GM21786 (cell line): ENCODE data around the gene GAK.
"Not testable (repeated sequence)": the region's sequence is repeated elsewhere in the genome, so short reads cannot be mapped to it uniquely, and the experiment has no call there.

ENCODE experiments used
- ATAC-seq: cut with Tn5 transposase; IDR thresholded peaks from one replicate; pipeline ENCODE4 v1.9.1; 2021; ENCODE audit not compliant: unreplicated experiment

The GAK gene

DNA sequence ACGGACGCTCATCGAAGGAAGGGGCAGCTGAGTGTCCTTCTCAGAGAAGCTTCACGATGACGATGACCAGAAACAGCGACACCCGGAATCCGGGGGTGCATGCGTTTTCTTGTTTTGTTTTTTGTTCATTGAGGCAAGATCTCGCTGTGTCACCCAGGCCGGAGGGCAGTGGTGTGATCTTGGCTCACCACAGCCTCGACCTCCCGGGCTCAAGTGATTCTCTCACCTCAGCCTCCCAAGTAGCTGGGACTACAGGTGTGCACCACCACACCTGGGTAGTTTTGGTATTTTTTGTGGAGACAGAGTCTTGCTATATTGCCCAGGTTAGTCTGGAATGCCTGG is 21.4 kb upstream of the GAK start:
- no peak for ATAC-seq

DNA sequence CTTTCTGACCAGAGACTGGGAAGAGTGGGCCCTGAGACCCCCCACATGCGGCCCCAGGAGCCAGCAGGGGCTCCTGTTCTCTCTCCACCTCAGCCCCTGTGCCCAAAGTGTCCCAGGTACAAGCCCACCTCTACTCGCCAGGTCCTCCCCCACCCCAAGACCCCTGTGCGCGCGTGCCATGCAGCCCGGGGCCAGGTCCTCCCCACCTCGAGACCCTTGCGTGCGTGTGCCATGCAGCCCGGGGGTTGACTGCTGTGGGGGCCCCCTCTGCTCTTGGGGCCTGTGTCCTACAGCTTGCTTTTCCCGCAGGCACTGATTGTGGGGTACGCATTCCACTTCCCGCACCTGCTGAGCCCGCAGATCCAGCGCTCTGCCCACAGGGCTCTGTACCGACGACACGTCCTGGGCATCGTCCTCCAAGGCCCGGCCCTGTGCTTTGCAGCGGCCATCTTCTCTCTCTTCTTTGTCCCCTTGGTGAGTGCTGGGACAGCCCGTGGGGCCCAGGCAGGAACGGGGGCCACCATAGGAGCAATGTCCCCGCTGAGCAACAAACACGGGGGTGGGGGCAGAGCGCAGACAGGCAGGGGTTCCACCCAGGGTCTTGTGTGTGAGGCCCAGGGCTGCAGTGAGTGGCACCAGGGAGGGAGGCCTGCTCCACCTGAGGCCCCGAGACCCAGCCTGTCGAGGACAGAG is 20.9 kb upstream of the GAK start:
- ATAC-seq = no peak

DNA sequence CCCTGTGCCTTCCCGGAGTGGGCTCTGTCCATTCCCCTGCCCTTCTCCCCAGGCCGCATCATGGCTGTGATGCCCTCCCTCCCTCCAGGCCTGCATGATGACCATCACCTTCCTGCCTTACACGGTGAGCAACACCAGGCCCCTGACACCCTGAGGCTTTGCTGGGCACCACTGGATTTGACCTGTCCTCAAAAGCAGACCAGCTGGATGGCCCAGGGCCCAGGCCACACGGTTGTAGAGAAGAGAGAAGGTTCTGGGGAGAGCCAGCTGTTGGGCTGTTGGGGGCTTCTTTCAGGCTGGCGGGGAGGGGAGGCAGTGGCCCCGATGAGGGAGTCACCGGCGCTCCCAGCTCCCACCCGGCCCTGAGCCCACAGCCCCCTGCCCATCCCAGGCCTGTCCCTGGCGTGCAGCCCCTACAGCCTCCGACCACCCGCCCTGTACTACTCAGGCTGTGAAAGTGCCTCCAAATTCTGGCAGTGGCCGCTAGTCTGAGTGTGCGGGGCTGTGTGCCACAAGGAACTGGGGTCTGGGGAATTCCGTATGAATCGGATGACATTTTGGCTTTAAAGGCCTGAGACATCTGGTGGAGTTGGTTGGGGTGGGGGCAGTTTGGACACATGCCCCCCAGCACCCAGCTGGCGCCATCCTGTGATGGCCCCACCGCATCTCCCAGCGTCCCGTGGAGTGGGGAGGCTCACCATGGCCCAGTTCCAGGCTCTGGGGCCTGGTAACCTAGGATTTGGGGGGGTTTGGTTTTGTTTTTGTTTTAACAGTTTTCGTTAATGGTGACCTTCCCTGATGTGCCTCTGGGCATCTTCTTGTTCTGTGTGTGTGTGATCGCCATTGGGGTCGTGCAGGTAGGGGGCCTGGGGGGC is 19.7 kb upstream of the GAK start:
- no peak for ATAC-seq

DNA sequence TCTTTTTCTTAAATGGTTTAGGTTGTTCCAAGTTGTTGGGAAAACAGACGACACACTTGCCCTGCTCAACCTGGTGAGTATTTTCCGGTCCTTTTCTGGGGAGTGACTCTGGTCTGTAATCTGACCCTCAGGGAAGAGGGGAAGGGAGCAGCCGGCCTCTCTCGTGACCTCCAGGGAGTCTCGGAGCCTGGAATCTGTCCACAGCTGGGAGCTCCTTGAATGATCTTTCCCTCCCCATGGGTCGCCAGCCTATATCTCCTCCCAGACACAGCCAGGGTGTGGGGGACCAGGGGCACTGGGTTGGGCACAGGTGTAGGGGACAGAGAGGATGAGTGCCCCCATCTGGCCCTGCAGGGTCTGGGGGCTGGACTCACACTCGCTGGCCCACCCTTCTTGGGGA is 19.1 kb upstream of the GAK start:
- no peak for ATAC-seq

DNA sequence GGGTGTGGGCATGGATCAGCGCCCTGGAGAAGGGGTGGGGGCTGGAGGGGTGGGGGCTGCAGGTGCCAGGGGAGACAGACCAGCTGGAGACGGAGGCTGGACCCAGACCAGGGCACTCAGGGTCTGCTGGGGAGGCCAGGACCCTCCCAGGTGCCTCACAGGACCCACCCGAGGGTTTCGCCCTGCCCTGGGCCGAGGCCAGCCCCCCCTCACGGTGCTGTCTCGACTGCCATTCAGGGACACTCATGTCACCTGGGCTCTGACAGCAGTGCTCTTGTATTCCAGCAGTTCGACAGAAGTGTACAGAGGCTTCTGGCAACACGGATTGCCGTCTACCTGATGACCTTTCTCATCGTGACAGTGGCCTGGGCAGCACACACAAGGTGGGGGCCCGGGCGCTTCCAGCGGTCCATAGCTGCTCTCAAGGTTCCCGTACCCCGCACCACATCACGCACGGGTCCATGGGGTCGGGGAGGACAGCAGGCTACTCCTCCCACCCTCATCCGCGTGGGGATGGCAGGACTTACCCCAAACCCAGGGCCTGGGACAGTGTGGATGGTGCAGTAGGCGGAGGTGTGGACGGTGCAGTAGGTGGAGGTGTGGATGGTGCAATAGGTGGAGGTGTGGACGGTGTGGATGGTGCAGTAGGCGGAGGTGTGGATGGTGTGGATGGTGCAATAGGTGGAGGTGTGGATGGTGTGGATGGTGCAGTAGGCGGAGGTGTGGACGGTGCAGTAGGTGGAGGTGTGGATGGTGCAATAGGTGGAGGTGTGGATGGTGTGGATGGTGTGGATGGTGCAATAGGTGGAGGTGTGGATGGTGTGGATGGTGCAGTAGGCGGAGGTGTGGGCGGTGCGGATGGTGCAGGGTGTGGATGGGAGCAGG is 18.3 kb upstream of the GAK start:
- ATAC-seq = no peak

DNA sequence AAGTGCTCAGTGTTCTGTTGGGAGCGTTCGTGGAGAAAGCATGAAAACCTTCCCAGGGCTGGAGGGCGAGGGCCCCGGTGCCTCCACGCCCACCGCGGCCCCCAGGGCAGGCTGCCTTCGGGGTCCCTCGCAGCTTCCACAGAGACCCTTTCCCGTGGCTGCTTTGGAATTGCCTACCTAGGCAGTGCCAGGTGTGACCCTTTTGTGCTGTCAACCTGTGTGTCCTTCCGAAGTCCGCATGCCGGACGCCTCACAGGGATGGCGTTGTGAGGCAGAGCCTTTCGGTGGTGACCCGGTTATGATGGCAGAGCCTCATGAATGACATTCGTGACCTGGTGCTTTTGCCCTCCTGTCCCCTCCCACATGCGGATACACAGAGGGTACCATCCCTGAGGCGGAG is 17.5 kb upstream of the GAK start:
- no peak for ATAC-seq

DNA sequence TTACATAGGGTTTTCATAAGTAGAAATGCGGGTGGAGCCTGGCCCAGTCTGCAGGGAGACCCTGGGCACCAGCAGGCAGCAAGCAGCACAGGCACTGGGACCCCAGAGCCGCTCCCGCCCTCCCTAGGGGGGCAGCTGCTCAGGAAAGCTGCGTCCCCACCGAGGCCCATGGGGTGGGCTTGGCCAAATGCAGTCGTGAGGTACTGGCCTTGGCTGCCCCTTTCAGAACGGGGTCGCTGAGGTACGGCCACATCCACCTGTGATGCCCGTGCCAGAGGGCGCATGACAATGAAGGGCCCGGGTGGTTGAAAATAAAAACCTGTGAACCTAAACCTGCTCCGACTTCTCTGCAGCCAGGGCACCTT is 16.8 kb upstream of the GAK start:
- ATAC-seq = no peak

DNA sequence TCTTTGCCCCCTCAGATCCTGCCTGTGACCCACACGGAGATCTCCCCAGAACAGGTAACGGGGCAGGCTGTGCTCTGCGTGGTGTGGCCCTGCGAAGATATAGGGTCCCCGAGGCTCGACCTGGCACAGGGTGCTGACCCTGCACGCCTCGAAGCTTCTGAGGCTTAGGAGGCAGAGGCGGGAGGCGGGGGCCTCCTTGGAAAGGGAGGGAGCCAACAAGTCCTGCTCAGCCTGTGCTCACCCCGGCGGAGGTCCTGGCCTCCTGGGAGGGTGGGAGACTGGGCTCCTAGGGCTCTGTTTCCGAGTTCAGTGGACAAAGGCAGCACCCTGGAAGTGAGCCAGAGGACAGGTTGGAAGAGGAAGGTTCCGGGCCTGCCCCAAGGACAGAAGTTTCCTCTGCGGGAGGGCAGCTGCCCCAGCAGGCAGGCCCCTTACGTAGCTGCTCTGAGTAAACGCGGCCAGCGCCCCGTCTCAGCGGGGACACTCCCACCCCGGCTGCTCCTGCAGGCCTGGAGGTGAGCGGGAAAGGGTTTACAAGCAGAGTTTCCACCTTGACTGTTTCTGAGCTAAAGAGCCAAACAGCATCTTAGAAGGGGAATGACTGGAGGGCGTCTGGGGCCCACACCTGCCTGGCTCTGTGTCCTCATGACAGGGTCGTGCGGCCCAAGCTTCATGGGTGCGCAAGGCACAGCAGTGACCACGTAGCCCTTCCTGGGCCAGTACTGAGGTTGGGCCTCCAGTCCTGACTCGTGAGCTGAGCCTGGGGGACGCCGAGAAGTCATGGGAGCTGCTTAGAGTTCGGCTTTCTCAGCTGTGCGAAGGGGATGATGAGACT is 16.2 kb upstream of the GAK start:
- no peak for ATAC-seq

DNA sequence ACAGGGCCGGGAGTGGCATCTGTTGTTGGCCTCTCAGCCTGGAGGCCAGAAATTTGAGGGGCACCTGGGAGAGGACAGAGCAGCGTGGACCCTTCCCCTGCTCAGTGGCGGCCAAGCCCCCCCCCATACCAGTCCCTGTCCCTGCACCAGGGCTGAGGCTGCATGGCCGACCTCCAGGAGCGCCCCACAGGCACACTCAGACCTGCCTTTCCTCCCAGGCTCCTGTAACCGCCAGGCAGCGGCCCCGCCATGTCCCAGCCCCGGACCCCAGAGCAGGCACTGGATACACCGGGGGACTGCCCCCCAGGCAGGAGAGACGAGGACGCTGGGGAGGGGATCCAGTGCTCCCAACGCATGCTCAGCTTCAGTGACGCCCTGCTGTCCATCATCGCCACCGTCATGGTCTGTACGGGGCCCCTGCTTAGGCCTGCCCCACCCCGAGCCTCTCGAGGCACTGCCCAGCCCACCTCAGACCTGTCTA is 15.4 kb upstream of the GAK start:
- no peak for ATAC-seq

DNA sequence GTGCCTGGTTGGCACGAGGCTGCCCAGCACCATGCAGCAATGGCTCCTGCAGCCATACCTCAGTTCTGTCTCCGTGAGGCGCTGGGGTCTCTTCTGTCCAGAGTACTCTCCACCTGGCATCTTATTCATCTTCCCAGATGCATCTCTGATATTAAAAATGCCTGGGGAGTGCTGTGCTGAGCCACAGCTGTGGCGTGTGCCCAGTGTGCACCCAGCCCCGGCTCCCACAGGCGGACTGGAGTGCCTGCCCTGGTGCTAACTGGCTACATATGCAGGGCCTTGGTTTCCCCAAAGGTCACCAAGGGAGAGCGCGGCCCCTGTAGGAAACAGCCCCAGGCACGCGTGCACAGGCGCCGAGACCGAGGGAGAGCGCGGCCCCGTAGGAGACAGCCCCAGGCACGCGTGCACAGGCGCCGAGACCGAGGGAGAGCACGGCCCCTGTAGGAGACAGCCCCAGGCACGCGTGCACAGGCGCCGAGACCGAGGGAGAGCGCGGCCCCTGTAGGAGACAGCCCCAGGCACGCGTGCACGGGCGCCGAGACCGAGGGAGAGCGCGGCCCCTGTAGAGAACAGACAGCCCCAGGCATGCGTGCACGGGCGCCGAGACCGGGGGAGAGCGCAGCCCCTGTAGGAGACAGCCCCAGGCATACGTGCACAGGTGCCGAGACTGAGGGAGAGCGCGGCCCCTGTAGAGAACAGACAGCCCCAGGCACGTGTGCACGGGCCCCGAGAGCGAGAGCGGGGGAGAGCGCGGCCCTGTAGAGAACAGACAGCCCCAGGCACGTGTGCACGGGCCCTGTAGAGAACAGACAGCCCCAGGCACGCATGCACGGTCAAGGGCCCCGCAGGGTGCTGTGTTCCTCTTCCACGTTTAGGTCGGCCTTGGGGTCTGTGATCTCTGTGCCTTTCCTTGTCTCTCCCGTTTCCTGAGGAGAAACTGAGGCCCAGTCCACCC is 14.7 kb upstream of the GAK start:
- ATAC-seq = no peak

DNA sequence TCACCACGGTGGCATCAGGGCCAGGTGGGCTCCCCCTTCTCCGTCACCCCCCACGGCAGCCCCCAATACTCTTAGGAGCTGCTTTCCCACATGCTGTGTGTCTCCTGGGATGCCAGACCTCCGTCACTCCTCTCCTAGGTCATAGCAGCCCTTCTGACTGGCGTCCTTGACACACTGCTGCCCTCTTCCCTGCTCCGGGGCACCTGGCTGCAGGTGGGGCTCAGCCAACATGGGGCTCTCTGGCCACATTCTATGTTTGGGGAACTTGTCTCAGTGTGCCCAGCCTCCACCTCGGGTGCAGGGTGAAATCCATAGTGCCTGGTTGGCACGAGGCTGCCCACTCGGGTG is 14.0 kb upstream of the GAK start:
- no peak for ATAC-seq

DNA sequence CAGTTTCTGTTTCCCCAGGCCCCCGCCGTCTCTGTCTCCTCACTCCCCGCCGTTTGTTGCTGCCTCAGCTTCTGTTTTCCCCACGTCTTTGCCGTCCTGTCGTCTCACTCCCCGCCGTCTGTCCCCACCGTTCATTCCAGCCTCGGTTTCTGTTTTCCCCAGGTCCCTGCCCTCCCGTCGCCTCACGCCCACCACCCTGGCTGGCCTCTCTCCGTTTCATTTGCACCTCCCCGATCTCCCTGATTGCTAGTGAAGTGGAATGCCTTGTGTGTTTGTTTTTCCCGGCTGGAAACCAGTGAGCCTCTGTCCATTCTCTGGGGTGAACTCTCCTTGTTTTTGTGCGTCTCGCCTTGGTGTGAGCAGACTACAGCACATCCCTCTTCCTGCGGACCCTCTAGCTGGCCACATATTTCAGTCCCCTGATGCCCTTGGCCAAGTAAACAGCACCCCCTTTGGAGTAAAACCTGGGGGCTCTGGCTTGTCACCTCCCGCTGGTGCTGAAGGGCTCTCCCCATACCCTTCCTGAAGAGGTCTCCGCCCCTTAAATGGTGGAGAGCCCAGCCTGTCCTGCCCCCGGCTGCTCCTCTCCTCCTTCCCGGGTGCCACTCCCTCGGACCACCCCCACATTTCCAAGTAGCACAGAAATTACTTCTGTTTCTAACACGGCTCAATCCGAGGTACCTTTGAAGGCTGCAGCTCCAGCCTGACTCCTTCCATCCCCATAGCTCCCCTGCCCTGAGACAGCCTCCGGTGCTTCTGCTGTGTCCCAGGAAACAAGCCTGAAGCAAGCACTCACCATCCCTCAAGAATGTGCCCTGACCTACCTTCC is 13.4 kb upstream of the GAK start:
- no peak for ATAC-seq

DNA sequence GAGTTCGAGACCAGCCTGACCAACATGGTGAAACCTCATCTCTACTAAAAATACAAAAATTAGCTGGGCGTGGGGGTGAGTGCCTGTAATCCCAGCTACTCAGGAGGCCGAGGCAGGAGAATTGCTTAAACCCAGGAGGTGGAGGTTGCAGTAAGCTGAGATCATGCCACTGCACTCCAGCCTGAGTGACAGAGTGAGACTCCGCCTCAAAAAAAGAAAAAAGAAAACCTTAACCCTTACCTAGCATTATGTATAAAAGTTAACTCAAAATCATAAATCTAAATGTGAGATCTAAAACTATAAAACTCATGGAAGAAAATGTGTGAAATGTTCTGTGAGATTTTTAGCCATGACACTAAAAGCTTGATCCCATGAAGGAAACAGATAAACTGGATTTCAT is 7.4 kb upstream of the GAK start:
- ATAC-seq = not testable (repeated sequence)

DNA sequence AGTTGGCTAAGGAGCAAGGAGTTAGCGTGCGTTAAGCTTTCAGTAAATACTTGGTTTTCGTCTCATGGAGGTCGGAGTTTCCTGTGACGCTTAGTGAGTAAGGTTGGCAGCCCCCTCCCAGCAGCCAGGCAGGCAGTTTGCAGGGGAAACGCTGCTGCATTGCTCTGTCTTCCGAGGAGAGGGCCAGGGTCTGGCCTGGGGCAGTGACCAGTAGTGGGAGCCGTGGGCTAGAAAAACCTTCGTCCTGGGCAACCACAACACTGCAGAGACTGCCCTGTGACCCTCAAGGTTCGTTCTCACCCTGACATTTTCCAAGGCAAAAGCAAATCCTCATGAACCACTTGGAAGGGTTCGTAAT is 576 bp upstream of the GAK start:
- no peak for ATAC-seq

DNA sequence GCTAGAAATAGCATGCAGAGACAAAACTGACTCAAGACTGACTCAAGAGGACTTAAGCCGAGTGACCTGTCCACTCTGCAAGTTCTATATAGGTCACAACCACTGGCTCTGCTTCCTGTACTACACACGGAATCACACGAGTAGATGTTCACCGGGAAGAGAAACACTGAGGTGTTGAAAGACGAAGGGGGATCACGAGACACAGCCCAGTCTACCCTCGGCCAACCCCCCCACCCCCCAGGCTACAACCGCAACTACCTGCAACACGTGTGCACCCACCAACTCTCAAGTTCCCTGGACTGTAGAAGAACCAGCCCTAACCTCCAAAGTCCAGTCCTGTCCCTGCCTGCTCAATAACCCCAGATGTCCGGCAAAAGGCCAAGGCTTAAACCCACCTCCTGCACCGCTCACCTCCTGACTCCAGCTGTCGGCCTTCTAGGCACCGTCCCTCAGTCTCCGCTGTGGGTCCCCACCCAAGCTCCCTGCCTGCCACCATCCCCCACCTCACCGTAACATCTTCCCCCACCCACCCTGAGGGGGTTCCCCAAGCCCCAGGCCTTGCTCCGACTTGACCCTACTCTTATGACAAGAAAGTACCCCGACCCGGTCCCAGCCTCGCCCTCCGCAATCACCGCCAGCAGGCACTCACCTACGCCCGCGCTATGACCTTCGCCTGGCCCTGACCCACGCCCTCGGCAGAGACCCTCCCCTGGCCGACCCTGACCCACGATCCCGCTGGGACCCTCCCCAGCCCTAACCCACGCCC is 739 bp downstream of the GAK start:
- no peak for ATAC-seq

DNA sequence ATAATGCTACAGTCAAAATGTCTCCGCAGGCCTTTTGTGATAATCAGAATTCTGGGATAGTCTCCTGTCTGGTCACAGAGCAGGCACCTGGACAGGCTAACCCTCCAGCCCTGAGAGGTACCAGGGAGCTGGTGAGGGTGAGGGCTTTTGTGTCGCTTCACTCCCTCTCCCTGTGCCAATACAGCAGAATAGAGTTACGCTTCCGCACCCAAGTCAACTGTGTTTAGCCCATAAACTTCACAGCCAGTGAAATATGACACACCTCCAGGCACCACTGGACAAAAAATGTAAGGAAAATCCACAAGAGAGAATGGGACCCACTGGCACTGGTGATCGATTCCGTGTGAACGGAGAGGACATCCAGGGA is 1.3 kb downstream of the GAK start:
- ATAC-seq = no peak

DNA sequence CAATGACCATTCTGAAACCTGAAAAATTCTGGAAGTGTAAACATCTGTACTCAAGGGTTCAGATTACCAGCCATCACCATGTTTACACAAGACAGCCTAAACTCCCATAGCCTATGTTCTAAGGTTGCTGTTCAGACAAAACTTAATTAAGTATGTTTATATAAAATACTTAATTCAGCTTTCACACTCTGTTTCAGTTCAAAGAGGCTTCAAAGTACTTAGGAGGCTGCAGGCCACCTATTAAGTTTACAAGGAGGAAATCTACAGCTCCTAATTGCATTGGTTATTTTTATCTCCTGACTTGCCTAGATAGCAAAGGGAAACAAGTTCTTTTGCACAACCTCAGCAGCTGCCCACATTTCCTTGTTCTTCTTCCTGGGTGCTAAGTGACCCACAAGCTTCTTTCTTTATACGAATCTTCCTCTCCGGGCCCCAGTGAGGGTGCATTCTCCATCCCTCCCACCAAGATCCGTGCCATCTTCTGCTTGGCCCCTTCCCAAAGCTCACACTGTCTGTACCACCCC is 2.0 kb downstream of the GAK start:
- ATAC-seq = no peak
